ENCODE measurements around the gene CTDSPL. TPM values are rescaled to one million over a fixed set of nuclear protein-coding genes. Genes with fewer than 3 reads are reported as not detected.

Gene CTDSPL
- total RNA-seq, 1 donor from 2014 or later = 72.7 TPM

DNA sequence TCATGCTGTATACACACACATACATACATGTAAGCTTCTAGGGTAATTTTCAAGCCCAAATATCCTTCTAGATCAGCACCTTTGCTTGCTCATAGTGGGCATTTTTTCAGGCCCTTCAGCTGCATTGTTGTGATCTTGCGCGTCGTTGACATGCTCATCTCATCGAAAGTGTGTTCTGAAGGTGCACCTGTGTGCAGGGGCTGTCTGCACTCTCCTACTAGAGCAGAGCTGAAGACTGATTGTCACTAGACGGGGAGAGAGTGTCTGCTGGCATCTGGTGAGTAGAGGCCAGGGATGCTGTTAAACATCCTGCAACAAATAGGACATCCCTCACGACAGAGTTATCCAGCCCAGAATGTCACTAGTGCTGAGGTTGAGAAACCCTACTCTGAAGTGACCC, 93.2 kb downstream of the CTDSPL start:
- TF ChIP-seq, protein P1, sequence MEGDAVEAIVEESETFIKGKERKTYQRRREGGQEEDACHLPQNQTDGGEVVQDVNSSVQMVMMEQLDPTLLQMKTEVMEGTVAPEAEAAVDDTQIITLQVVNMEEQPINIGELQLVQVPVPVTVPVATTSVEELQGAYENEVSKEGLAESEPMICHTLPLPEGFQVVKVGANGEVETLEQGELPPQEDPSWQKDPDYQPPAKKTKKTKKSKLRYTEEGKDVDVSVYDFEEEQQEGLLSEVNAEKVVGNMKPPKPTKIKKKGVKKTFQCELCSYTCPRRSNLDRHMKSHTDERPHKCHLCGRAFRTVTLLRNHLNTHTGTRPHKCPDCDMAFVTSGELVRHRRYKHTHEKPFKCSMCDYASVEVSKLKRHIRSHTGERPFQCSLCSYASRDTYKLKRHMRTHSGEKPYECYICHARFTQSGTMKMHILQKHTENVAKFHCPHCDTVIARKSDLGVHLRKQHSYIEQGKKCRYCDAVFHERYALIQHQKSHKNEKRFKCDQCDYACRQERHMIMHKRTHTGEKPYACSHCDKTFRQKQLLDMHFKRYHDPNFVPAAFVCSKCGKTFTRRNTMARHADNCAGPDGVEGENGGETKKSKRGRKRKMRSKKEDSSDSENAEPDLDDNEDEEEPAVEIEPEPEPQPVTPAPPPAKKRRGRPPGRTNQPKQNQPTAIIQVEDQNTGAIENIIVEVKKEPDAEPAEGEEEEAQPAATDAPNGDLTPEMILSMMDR (conservative IDR thresholded peaks at IDR 0.05) = no peak
- Mint-ChIP-seq H3K4me1 (ENCODE audit: unreplicated experiment) (peaks cover 24% of the 10 kb centered on the region), H3K27ac (no peak overlapping the region), H3K9me3 (peaks cover 4% of the 10 kb centered on the region), H3K36me3 (peaks cover 50% of the 10 kb centered on the region), H3K27me3 (no peaks in the 10 kb centered on the region), H3K4me3 (no peak overlapping the region)
- DNase-seq (ENCODE audit: extremely low spot score, unreplicated experiment) = no peak

DNA sequence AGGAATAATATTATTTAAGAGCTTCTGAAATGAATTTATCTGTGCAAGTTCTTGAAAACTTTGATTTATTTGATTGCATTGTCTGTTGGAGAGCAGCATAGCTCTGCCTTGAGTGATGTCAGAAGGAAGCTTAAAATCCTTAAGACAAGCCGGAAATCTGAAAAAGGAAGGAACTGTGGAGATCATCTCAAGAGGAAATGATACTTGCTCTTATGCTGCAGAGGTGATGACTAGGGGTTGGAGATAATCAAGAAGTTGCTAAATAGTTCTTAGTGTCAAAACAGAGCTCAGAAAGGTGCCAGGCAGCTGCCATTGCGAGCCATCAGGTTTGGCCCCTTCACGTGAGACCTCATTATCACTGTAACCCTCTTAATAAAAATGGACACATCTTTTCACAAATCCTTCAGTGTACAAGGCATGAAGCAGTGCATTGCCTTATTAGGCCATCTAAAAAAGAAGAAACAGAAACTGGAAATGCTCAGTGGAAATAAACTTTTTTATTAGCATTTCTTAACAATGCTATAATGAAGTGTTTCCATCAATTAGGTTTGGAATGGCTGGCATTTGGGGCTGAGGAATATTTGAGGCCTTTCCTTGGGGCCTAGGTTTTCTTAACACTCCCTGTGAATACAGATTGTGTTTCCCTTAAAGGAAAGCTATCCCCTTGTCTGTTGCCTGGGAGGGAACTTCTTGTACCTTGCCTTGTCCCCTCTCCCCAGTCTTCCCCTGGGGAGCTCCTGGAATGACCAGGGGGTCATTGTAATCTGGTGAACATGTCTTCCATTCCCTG, 94.4 kb downstream of the CTDSPL start:
- DNase-seq (ENCODE audit: extremely low spot score, unreplicated experiment) = no peak
- H3K4me1 Mint-ChIP-seq (ENCODE audit: unreplicated experiment) = peaks cover 15% of the 10 kb centered on the region
- no peak overlapping the region for H3K27ac Mint-ChIP-seq
- peaks cover 4% of the 10 kb centered on the region for H3K9me3 Mint-ChIP-seq
- no peaks in the 10 kb centered on the region for H3K27me3 Mint-ChIP-seq
- H3K36me3 Mint-ChIP-seq = peaks cover 40% of the 10 kb centered on the region
- TF ChIP-seq, protein P1 (conservative IDR thresholded peaks at IDR 0.05) = no peak
- no peak overlapping the region for H3K4me3 Mint-ChIP-seq

DNA sequence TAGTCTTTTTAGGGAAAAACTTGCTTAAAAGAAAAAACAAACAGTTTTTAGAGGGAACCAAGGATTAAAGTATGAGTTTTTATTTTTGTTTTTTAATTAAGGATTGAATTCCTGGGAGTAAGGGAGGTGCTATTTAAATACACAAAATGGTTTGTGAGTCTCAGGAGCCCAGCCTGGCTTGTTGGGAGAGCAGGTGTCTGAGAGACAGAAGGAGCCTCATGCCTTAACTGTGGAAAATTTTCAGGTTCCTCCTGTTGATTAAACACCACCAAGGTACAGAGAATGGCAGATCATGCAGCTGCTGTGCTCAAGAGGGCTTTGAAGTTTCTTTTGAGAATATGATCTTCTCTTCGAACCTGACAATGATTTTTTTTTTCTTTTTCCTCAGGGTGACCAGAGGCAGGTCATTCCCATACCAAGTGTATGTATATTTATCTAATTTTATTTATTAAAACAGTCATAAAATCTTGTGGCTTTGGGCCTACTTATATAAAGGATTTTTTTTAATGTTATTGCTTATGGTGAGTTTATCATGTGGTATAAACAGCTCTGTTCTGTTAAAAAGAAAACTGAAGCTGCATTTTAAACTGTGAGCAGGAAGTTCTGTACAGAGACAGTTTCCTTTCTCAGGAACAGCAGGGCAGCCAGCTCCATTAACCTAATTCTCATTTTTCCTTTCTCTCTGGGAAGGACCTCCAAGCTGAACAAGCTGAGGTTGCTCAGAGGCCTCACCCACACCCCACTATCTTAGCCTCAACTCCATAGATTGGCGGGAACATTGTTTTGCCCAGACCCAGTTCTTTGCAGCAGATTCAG, 95.3 kb downstream of the CTDSPL start:
- Mint-ChIP-seq H3K4me3 (no peak overlapping the region), H3K4me1 (ENCODE audit: unreplicated experiment) (peaks cover 21% of the 10 kb centered on the region), H3K36me3 (peaks cover 37% of the 10 kb centered on the region), H3K27ac (peak overlapping the region; percentile 15), H3K27me3 (no peaks in the 10 kb centered on the region), H3K9me3 (peaks cover 2% of the 10 kb centered on the region)
- no peak for DNase-seq (ENCODE audit: extremely low spot score, unreplicated experiment)
- TF ChIP-seq, protein P1 (conservative IDR thresholded peaks at IDR 0.05) = no peak

DNA sequence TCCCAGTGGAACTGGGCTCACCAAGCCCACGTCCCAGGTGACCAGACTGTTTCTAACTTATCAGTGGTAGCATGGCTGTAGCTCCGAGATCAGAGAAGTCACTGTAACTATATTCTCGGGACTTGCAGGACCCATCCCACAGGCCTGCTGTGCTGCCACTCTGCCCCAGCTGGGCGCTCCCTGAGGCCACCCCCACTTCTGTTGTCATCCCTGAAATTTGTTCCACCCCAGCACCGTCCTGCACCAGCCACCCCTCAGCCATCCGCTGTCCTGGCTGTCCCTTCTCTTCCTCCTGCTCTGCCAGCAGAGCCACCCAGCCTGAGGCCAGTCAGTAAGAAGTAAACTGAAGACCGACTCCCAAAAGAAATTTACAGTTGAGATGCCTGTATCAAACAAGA, 95.9 kb downstream of the CTDSPL start:
- H3K27ac Mint-ChIP-seq = peak overlapping the region; percentile 15
- H3K4me1 Mint-ChIP-seq (ENCODE audit: unreplicated experiment) = peaks cover 25% of the 10 kb centered on the region
- H3K4me3 Mint-ChIP-seq = no peak overlapping the region

DNA sequence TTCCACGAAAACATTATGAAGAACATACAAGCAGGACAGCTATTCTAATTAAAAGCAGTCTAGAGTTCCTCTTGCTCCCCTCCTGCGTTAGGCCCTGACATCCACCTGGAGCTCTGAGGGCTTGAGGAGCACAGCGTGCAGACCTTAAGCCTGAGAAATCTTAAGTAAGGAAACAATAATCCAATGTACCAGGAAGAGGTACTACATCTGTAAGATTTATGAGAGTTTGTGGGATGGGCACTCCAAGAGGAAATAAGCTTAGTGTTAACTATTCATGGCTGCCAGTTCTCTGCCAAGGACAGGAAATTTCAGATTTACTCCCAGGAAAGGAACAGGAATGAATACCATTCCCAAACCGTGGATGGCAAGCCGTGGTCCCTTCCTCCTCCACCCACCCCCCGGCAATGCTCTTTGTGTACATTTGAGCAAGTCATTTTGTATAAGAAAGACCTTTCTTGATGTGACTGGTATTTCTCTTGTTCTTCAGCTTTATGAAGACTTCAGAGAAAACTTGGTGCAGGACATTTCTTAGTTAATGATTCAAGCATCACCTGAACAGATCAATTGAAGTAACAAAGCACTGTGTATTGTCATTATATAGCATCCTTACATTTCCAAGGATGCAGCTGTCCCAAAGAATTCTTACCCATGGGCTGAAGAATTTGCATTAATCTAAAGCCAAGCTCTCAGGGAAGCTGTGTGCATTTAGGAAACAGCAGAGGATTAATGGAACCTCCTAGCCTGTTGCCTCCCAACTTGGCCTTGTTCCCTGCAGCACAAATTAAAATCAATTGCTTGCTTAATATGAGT, 100.1 kb downstream of the CTDSPL start:
- peaks cover 25% of the 10 kb centered on the region for H3K36me3 Mint-ChIP-seq
- DNase-seq (ENCODE audit: extremely low spot score, unreplicated experiment) = no peak
- peak overlapping the region; percentile 29 for H3K4me3 Mint-ChIP-seq
- TF ChIP-seq, protein P1 (conservative IDR thresholded peaks at IDR 0.05) = no peak
- H3K4me1 Mint-ChIP-seq (ENCODE audit: unreplicated experiment) = peaks cover 31% of the 10 kb centered on the region
- H3K9me3 Mint-ChIP-seq = no peaks in the 10 kb centered on the region
- peak overlapping the region; percentile 69 for H3K27ac Mint-ChIP-seq
- H3K27me3 Mint-ChIP-seq = no peaks in the 10 kb centered on the region

More for the DNA sequence above, 95.9 kb downstream of the CTDSPL start:
- H3K36me3 Mint-ChIP-seq = peaks cover 32% of the 10 kb centered on the region
- TF ChIP-seq, protein P1 (conservative IDR thresholded peaks at IDR 0.05) = no peak
- no peaks in the 10 kb centered on the region for H3K27me3 Mint-ChIP-seq
- DNase-seq (ENCODE audit: extremely low spot score, unreplicated experiment) = no peak
- H3K9me3 Mint-ChIP-seq = no peaks in the 10 kb centered on the region

Data from type B pancreatic cell (in vitro differentiated cells).